ENCODE data around the gene ASIC1.

ASIC1 gene

GRCh38 chr12:50073206-50073605, 15.8 kb downstream of the ASIC1 start:
- TF ChIP-seq CTCF (IDR thresholded peaks at IDR 0.05; ENCODE audit: unreplicated experiment in 3 of 3): no peak
- H3K4me3 Mint-ChIP-seq: no peak overlapping the region
- peaks cover 15% of the 10 kb centered on the region for H3K4me1 Mint-ChIP-seq
- no peaks in the 10 kb centered on the region for H3K36me3 Mint-ChIP-seq (ENCODE audit: low read depth)
- H3K9me3 Mint-ChIP-seq: no peaks in the 10 kb centered on the region
- peaks cover 7% of the 10 kb centered on the region for H3K27me3 Mint-ChIP-seq (ENCODE audit: low read depth)
- no peak overlapping the region for H3K27ac Mint-ChIP-seq

GRCh38 chr12:50073712-50074111, 16.3 kb downstream of the ASIC1 start:
- H3K36me3 Mint-ChIP-seq (ENCODE audit: low read depth): no peaks in the 10 kb centered on the region
- H3K4me3 Mint-ChIP-seq: no peak overlapping the region
- H3K9me3 Mint-ChIP-seq: no peaks in the 10 kb centered on the region
- TF ChIP-seq CTCF (IDR thresholded peaks at IDR 0.05; ENCODE audit: unreplicated experiment in 3 of 3): no peak
- H3K27ac Mint-ChIP-seq: no peak overlapping the region
- peaks cover 15% of the 10 kb centered on the region for H3K4me1 Mint-ChIP-seq
- H3K27me3 Mint-ChIP-seq (ENCODE audit: low read depth): peaks cover 7% of the 10 kb centered on the region

- peak; percentile 92 to 95 (median 94) for TF ChIP-seq CTCF (IDR thresholded peaks at IDR 0.05; ENCODE audit: unreplicated experiment in 3 of 3)
- Mint-ChIP-seq H3K4me1 (peaks cover 9% of the 10 kb centered on the region), H3K36me3 (ENCODE audit: low read depth) (no peaks in the 10 kb centered on the region), H3K4me3 (no peak overlapping the region), H3K9me3 (no peaks in the 10 kb centered on the region), H3K27me3 (ENCODE audit: low read depth) (peaks cover 7% of the 10 kb centered on the region), H3K27ac (peak overlapping the region in 1 of 3 experiments; percentile 56)
Measured at GRCh38 chr12:50074936-50075807, 17.8 kb downstream of the ASIC1 start.

- Mint-ChIP-seq H3K9me3 (no peaks in the 10 kb centered on the region), H3K4me3 (no peak overlapping the region), H3K4me1 (peaks cover 2% of the 10 kb centered on the region), H3K27ac (no peak overlapping the region), H3K36me3 (ENCODE audit: low read depth) (no peaks in the 10 kb centered on the region), H3K27me3 (ENCODE audit: low read depth) (peaks cover 7% of the 10 kb centered on the region)
- TF ChIP-seq CTCF (IDR thresholded peaks at IDR 0.05; ENCODE audit: unreplicated experiment in 3 of 3): no peak
Measured at GRCh38 chr12:50075808-50076170, 18.4 kb downstream of the ASIC1 start.

GRCh38 chr12:50077099-50077498, 19.7 kb downstream of the ASIC1 start:
- Mint-ChIP-seq H3K9me3 (no peaks in the 10 kb centered on the region), H3K4me3 (no peak overlapping the region), H3K27ac (no peak overlapping the region), H3K36me3 (ENCODE audit: low read depth) (no peaks in the 10 kb centered on the region), H3K4me1 (peaks cover under 1% of the 10 kb centered on the region), H3K27me3 (ENCODE audit: low read depth) (peaks cover 7% of the 10 kb centered on the region)
- TF ChIP-seq CTCF (IDR thresholded peaks at IDR 0.05; ENCODE audit: unreplicated experiment in 3 of 3): no peak

GRCh38 chr12:50078281-50078680, 20.9 kb downstream of the ASIC1 start:
- H3K4me1 Mint-ChIP-seq: peaks cover 7% of the 10 kb centered on the region
- no peak overlapping the region for H3K4me3 Mint-ChIP-seq
- no peaks in the 10 kb centered on the region for H3K36me3 Mint-ChIP-seq (ENCODE audit: low read depth)
- no peak overlapping the region for H3K27ac Mint-ChIP-seq
- peaks cover 4% of the 10 kb centered on the region for H3K27me3 Mint-ChIP-seq (ENCODE audit: low read depth)
- no peaks in the 10 kb centered on the region for H3K9me3 Mint-ChIP-seq
- TF ChIP-seq CTCF (IDR thresholded peaks at IDR 0.05; ENCODE audit: unreplicated experiment in 3 of 3): no peak

All from nephron (organoid).